Upper lobe of right lung (tissue), 1 donor: ENCODE data around the gene CACNB4. TPM values are rescaled to one million over a fixed set of nuclear protein-coding genes. Genes with fewer than 3 reads are reported as not detected.
A peak's percentile ranks its signal among the peaks of the same experiment; 100 is the strongest.

Source experiments
- ATAC-seq: fragments of 200-7000 bp; cut with Tn5 transposase; one replicate; pipeline ENCODE4 v1.9.1; 2020; ENCODE audit warnings: mild to moderate bottlenecking, moderate library complexity
- DNase-seq: peaks from one replicate; pipeline ENCODE4 v3.0.0-alpha.2; 2020
- H3K27ac ChIP-seq: fragments of 200-600 bp; one replicate; pipeline ENCODE4 v1.8.0; 2022
- H3K27me3 ChIP-seq: fragments of 200-600 bp; one replicate; pipeline ENCODE4 v1.8.0; 2022; ENCODE audit warnings: mild to moderate bottlenecking
- H3K36me3 ChIP-seq: fragments of 200-600 bp; one replicate; pipeline ENCODE4 v1.8.0; 2022
- H3K4me1 ChIP-seq: fragments of 200-600 bp; one replicate; pipeline ENCODE4 v1.8.0; 2022
- H3K4me3 ChIP-seq: fragments of 200-600 bp; one replicate; pipeline ENCODE4 v1.8.0; 2022; ENCODE audit warnings: mild to moderate bottlenecking
- H3K9me3 ChIP-seq: fragments of 200-600 bp; one replicate; pipeline ENCODE4 v1.8.0; 2022
- CTCF ChIP-seq: fragments of 200-600 bp; IDR thresholded peaks from one replicate; pipeline ENCODE4 v1.8.0; 2022; ENCODE audit warnings: antibody characterized with exemption
- intact Hi-C: fragments of 100-400 bp; cut with DNase I; formaldehyde crosslinking; loops from one replicate; pipeline ENCODE4 v1.11.0; 2022
- total RNA-seq: library from RNA; stranded (reverse); fragmentation: NEBNext Ultra II Directional; extraction: Animal tissue kit (Norgen Biotek cat#: 25700); gene quantifications from one replicate; pipeline ENCODE4 v1.2.1, GENCODE V29; 2021
- donor health status: DM: no; HTN: yes; CAD: no; lungs with severe emphysema.

CACNB4 gene
- total RNA-seq, 1 donor from 2014 or later, result 15.3 TPM

- no peaks in the 10 kb centered on the region for H3K27me3 ChIP-seq
- intact Hi-C loops, result no loop called here
- H3K4me1 ChIP-seq, result no peaks in the 10 kb centered on the region
- no peak overlapping the region for H3K27ac ChIP-seq
- no peak for DNase-seq
- TF ChIP-seq CTCF, result no peak
- ATAC-seq, result peak; percentile 77
- H3K36me3 ChIP-seq, result no peaks in the 10 kb centered on the region
- peak overlapping the region; percentile 32 for H3K4me3 ChIP-seq
- peaks cover 4% of the 10 kb centered on the region for H3K9me3 ChIP-seq
Measured at GRCh38 chr2:151891566-151892194, 207.2 kb downstream of the CACNB4 start.

- H3K27ac ChIP-seq, result no peak overlapping the region
Measured at GRCh38 chr2:151887164-151887563, 211.7 kb downstream of the CACNB4 start.

GRCh38 chr2:151886241-151886640, 212.6 kb downstream of the CACNB4 start:
- no peak for TF ChIP-seq CTCF
- peak; percentile 92 for ATAC-seq
- Histone ChIP-seq H3K27me3 (no peaks in the 10 kb centered on the region), H3K36me3 (no peaks in the 10 kb centered on the region), H3K4me1 (no peaks in the 10 kb centered on the region), H3K9me3 (no peaks in the 10 kb centered on the region), H3K27ac (no peak overlapping the region), H3K4me3 (no peak overlapping the region)
- intact Hi-C loops, result no loop called here
- DNase-seq, result no peak

More at GRCh38 chr2:151887164-151887563, 211.7 kb downstream of the CACNB4 start:
- Histone ChIP-seq H3K27me3 (no peaks in the 10 kb centered on the region), H3K4me1 (no peaks in the 10 kb centered on the region), H3K9me3 (no peaks in the 10 kb centered on the region), H3K36me3 (no peaks in the 10 kb centered on the region), H3K4me3 (no peak overlapping the region)
- DNase-seq (no peak), ATAC-seq (no peak)
- TF ChIP-seq CTCF, result no peak
- intact Hi-C loops, result no loop called here

- no peaks in the 10 kb centered on the region for H3K36me3 ChIP-seq
- no peaks in the 10 kb centered on the region for H3K27me3 ChIP-seq
- intact Hi-C loops, result no loop called here
- H3K9me3 ChIP-seq, result no peaks in the 10 kb centered on the region
- no peak for ATAC-seq
- TF ChIP-seq CTCF, result no peak
- peaks cover 3% of the 10 kb centered on the region for H3K4me1 ChIP-seq
- no peak overlapping the region for H3K4me3 ChIP-seq
- no peak overlapping the region for H3K27ac ChIP-seq
- DNase-seq, result no peak
Measured at GRCh38 chr2:151882786-151883445, 215.9 kb downstream of the CACNB4 start.

GRCh38 chr2:151881342-151881741, 217.5 kb downstream of the CACNB4 start:
- DNase-seq (no peak), ATAC-seq (no peak)
- H3K27me3 ChIP-seq, result no peaks in the 10 kb centered on the region
- intact Hi-C loops, result no loop called here
- H3K4me1 ChIP-seq, result peaks cover 3% of the 10 kb centered on the region
- TF ChIP-seq CTCF, result no peak
- H3K36me3 ChIP-seq, result no peaks in the 10 kb centered on the region
- no peak overlapping the region for H3K27ac ChIP-seq
- no peak overlapping the region for H3K4me3 ChIP-seq
- no peaks in the 10 kb centered on the region for H3K9me3 ChIP-seq
